Peyer's patch (tissue), 4 donors: ENCODE measurements around the gene RAB40C. TPM values are rescaled to one million over a fixed set of nuclear protein-coding genes. Genes with fewer than 3 reads are reported as not detected.

Experiments
- DNase-seq, 3 donors: peaks; one replicate each; pipeline ENCODE4 v3.0.0-alpha.2; 2017 to 2019
- H3K27ac ChIP-seq, 4 donors: fragments of 200-600 bp; sonication (generic); one replicate each; pipeline ENCODE4 v1.5.1; 2016 to 2019
- H3K27me3 ChIP-seq, 2 donors: fragments of 200-600 bp; sonication (generic); one replicate each; pipeline ENCODE4 v1.5.1; 2019
- H3K36me3 ChIP-seq, 3 donors: fragments of 200-600 bp; sonication (generic); one replicate each; pipeline ENCODE4 v1.5.1; 2016 to 2019
- H3K4me1 ChIP-seq, 4 donors: fragments of 200-600 bp; sonication (generic); one replicate each; pipeline ENCODE4 v1.5.1; 2016 to 2019
- H3K4me3 ChIP-seq, 4 donors: fragments of 200-600 bp; sonication (generic); 1 replicate in 3 of 4; 2 replicates in 1 of 4; pipeline ENCODE4 v1.5.1; 2016 to 2019; ENCODE audit warnings: mild to moderate bottlenecking in 1 of 4
- H3K9me3 ChIP-seq, 4 donors: fragments of 200-600 bp; sonication (generic); one replicate each; pipeline ENCODE4 v1.5.1; 2016 to 2019; ENCODE audit warnings: mild to moderate bottlenecking in 1 of 4
- POLR2A ChIP-seq, 2 donors: fragments of 450-650 bp; IDR thresholded peaks; one replicate each; pipeline ENCODE4 v1.5.1; 2017; ENCODE audit warnings: antibody characterized with exemption in 2 of 2, mild to moderate bottlenecking in 2 of 2, moderate library complexity in 2 of 2
- total RNA-seq, 4 donors: library from RNA; depleted of rRNA; stranded (reverse); fragments of >200 nt; gene quantifications; one replicate each; pipeline ENCODE4 v1.1.0, GENCODE V29; 2016
- TF ChIP-seq, protein P1 (sequence below), 6 experiments: fragments of 450-650 bp in 4 of 6; fragments of 200-600 bp in 2 of 6; sonication (generic) in 1 of 6; IDR thresholded peaks; one replicate each; pipeline ENCODE4 v1.5.1; 2017 to 2019; ENCODE audit warnings: antibody characterized with exemption in 6 of 6, mild to moderate bottlenecking in 3 of 6, moderate library complexity in 1 of 6

RAB40C gene
- total RNA-seq, 4 donors from 2014 or later: 27.2 to 83.6 (median 62.7) TPM

DNA sequence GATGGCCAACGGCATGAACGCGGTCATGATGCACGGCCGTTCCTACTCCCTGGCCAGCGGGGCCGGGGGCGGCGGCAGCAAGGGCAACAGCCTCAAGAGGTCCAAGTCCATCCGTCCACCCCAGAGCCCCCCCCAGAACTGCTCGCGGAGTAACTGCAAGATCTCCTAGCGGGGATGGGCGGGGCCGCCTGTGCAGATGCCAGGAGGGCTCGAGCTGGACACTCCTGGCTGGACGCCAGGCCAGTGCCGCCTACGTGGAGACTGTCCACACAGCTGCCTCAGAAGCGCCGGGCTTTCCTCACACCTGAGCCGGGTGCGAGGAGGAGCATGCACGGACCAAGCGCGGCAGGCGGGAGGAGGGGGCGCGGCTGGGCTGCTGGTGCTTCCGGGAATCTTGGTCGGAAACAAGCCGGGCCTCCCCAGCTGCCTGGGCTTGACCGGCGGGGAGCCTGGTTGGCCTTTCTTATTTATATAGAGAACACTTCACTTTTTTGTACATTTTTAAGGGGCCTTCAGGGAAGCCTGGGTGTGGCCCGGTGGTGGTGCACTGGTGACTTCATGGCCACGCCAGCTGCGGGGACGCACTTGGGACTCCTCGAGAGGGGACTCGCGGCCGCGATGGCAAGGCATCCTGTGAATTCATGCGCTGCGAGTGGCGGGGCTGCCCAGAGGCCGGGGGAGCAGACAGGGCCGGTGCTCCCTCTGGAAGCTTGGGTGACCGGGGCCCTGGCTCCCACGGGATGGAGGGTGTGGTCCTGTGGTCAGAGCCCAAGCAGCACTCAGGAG lies 37.8 kb downstream of the RAB40C start:
- no peaks in the 10 kb centered on the region for H3K27me3 ChIP-seq
- H3K27ac ChIP-seq: no peak overlapping the region
- H3K4me3 ChIP-seq: no peak overlapping the region
- no peaks in the 10 kb centered on the region for H3K9me3 ChIP-seq
- H3K36me3 ChIP-seq: peaks cover 0 to 44% (median 0%) of the 10 kb centered on the region in 3 donors
- DNase-seq: no peak
- peaks cover 0 to 20% (median 4%) of the 10 kb centered on the region in 4 donors for H3K4me1 ChIP-seq
- TF ChIP-seq, protein P1, sequence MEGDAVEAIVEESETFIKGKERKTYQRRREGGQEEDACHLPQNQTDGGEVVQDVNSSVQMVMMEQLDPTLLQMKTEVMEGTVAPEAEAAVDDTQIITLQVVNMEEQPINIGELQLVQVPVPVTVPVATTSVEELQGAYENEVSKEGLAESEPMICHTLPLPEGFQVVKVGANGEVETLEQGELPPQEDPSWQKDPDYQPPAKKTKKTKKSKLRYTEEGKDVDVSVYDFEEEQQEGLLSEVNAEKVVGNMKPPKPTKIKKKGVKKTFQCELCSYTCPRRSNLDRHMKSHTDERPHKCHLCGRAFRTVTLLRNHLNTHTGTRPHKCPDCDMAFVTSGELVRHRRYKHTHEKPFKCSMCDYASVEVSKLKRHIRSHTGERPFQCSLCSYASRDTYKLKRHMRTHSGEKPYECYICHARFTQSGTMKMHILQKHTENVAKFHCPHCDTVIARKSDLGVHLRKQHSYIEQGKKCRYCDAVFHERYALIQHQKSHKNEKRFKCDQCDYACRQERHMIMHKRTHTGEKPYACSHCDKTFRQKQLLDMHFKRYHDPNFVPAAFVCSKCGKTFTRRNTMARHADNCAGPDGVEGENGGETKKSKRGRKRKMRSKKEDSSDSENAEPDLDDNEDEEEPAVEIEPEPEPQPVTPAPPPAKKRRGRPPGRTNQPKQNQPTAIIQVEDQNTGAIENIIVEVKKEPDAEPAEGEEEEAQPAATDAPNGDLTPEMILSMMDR (IDR thresholded peaks at IDR 0.05): no peak
- no peak for TF ChIP-seq POLR2A (IDR thresholded peaks at IDR 0.05)

DNA sequence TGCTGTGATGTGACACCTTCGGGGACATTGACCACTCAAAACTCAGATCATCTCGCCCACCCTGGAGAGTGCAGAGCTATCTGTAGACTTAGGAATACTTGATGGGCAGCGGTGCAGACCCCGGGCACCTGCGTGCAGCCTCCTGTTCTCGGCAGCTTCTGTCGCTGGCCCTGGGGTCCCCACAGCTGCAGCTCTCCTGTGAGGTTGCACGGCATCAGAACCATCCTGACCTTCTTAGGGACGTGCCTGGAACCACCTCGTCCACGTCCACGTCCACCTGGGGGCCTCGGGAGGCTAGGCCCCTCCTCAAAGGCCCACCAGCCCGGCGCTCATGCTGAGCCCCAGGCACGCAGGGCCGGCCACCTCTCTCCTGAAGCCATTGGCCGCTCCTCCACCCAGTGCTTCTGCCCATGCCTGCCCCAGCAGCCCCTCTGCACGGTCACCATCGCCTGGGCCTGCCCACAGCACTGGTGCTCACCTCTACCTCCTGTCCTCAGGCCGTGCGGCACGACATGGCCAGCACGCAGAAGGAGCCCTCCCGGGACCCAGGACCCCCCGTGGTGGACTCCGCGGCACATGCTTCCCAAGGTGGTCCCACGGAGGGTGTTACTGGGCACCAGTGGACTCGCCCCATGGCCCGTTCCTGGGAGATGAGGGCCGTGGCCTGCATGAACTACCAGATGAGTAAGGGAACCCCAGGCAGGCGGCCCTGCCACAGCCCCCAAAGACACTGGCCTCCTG lies 38.6 kb downstream of the RAB40C start:
- Histone ChIP-seq H3K4me3 (no peak overlapping the region), H3K36me3 (peaks cover 0 to 49% (median 0%) of the 10 kb centered on the region in 3 donors), H3K9me3 (no peaks in the 10 kb centered on the region), H3K27ac (no peak overlapping the region), H3K4me1 (peaks cover 0 to 20% (median 4%) of the 10 kb centered on the region in 4 donors), H3K27me3 (no peaks in the 10 kb centered on the region)
- DNase-seq: no peak
- no peak for TF ChIP-seq POLR2A (IDR thresholded peaks at IDR 0.05)
- TF ChIP-seq, protein P1 (IDR thresholded peaks at IDR 0.05): no peak

DNA sequence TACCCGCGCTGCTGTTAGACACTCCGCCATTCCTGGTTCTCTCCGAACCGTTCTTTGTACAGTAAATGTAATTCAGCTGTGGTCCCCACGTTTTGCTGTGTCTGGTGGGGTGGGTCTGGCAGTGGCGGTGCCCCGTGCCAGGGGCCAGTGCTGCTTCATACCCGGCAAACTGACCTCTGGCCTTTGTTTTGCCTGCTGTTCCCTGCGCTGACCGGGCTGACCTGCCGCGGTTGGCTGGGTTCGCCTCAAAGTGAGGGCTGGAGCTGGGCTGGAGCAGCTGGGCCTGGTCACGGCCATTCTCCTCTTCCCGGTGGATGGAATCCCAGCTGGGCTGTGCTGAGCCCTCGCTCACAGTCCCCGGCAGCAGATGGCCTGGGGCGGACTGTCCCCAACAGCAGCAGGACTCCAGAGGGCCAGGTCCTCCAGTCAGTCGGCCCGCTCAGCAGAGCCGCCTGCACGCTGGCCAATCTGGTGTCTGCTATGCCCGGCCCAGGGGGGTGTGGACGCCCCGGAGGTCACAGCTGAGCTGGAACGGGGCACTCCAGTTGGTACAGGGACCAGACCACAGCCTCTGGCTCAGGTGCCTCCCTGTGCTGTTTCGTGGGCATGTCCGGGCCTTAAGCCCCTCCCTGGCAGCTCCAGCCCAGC lies 39.4 kb downstream of the RAB40C start:
- no peak overlapping the region for H3K27ac ChIP-seq
- H3K9me3 ChIP-seq: no peaks in the 10 kb centered on the region
- no peak overlapping the region for H3K4me3 ChIP-seq
- peaks cover 0 to 20% (median 4%) of the 10 kb centered on the region in 4 donors for H3K4me1 ChIP-seq
- peaks cover 0 to 57% (median 0%) of the 10 kb centered on the region in 3 donors for H3K36me3 ChIP-seq
- TF ChIP-seq, protein P1 (IDR thresholded peaks at IDR 0.05): no peak
- no peak for TF ChIP-seq POLR2A (IDR thresholded peaks at IDR 0.05)
- DNase-seq: no peak
- no peaks in the 10 kb centered on the region for H3K27me3 ChIP-seq

DNA sequence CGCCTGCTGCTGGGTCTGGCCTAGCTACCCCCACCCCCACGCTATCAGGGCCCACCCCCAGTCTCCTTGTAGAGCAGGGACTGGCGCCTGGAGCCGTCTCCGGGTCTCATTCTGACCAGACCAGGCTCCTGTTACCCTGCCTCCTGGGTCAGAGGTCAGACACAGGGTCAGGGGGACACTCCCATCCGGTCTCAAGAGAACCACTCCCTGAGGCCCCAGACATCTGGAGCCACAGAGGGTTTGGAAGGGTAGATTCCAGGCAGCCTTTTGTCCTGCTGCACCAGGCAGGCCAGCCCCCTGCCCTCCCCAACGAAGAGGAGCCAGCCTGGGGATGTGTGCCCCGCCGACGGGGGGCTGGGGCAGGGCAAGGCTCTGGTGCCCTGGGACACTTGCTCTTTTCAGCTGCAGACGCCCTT lies 40.0 kb downstream of the RAB40C start:
- DNase-seq: no peak
- Histone ChIP-seq H3K4me1 (peaks cover 0 to 21% (median 4%) of the 10 kb centered on the region in 4 donors), H3K9me3 (no peaks in the 10 kb centered on the region), H3K4me3 (no peak overlapping the region), H3K27me3 (no peaks in the 10 kb centered on the region), H3K36me3 (peaks cover 0 to 56% (median 0%) of the 10 kb centered on the region in 3 donors), H3K27ac (no peak overlapping the region)
- TF ChIP-seq, protein P1 (IDR thresholded peaks at IDR 0.05): no peak
- no peak for TF ChIP-seq POLR2A (IDR thresholded peaks at IDR 0.05)

DNA sequence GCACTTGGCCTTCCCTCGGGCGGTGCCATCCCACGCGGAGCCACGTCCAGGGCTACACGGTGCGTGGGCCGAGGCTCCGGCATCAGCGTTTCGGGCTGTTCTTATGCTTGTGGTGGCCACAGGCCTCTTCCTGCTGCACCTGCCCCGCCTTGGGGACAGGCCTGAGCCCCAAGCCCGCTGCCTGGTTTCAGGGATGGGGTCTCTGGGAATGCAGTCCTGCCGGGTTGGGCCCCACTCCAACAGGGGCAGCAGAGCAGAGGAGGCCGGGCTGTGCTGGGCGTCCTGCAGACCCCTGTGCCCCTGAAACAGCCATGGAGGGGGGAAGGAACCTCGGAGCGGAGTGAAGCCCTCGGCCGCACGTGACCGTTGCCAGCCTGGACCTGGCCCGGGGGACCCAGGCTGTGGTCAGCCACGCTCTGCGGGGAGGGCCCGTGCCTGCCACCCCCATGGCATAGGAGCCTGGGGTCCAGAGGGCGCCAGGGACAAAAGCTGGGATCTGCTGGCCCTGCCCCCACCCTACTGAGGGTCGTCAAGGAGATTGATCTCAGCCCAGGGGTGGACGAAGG lies 40.5 kb downstream of the RAB40C start:
- H3K9me3 ChIP-seq: no peaks in the 10 kb centered on the region
- TF ChIP-seq, protein P1 (IDR thresholded peaks at IDR 0.05): no peak
- no peak for TF ChIP-seq POLR2A (IDR thresholded peaks at IDR 0.05)
- H3K36me3 ChIP-seq: peaks cover 0 to 51% (median 0%) of the 10 kb centered on the region in 3 donors
- no peak overlapping the region for H3K4me3 ChIP-seq
- peaks cover 0 to 26% (median 8%) of the 10 kb centered on the region in 4 donors for H3K4me1 ChIP-seq
- H3K27ac ChIP-seq: no peak overlapping the region
- H3K27me3 ChIP-seq: no peaks in the 10 kb centered on the region
- DNase-seq: no peak
